Kidney (tissue), 14 donors: ENCODE data around the gene TMEM229B. TPM values are rescaled to one million over a fixed set of nuclear protein-coding genes. Genes with fewer than 3 reads are reported as not detected.

Experiments
- DNase-seq, 5 donors: peaks; one replicate each; pipeline ENCODE4 v3.0.0-alpha.2; 2013 to 2020
- FAIRE-seq: peaks from 2 replicates; lab custom pipeline; 2012; peaks lifted over from hg19 to GRCh38; lab: Jason Lieb, UNC
- H3K27ac ChIP-seq, 2 donors: one replicate each; pipeline ENCODE4 v1.7.0; 2013; ENCODE audit warnings: low read depth in 2 of 2, low read length in 2 of 2, inconsistent platforms in 1 of 2
- H3K27me3 ChIP-seq: one replicate; pipeline ENCODE4 v1.7.1; 2013; ENCODE audit warnings: low read length, inconsistent platforms; ENCODE audit not compliant: control insufficient read depth, insufficient read depth
- H3K36me3 ChIP-seq, 3 donors: one replicate each; pipeline versions ENCODE4 v1.7.0 to v1.7.1; 2013; ENCODE audit warnings: low read length in 3 of 3, control low read depth in 1 of 3, inconsistent platforms in 1 of 3; ENCODE audit not compliant: insufficient read depth in 3 of 3, control insufficient read depth in 2 of 3
- H3K4me1 ChIP-seq, 3 donors: one replicate each; pipeline versions ENCODE4 v1.7.0 to v1.7.1; 2013; ENCODE audit warnings: low read length in 3 of 3, inconsistent platforms in 1 of 3, low read depth in 1 of 3; ENCODE audit not compliant: control insufficient read depth in 2 of 3, insufficient read depth in 2 of 3
- H3K4me3 ChIP-seq, 3 donors: one replicate each; pipeline versions ENCODE4 v1.7.0 to v1.8.1; 2013; ENCODE audit warnings: low read length in 3 of 3, control low read depth in 1 of 3, inconsistent platforms in 1 of 3
- H3K9ac ChIP-seq, 3 donors: one replicate each; pipeline versions ENCODE4 v1.7.0 to v1.7.1; 2013; ENCODE audit warnings: low read length in 3 of 3, control low read depth in 1 of 3, inconsistent platforms in 1 of 3
- H3K9me3 ChIP-seq, 3 donors: one replicate each; pipeline versions ENCODE4 v1.7.0 to v1.7.1; 2013; ENCODE audit warnings: low read length in 3 of 3, control low read depth in 1 of 3, inconsistent platforms in 1 of 3; ENCODE audit not compliant: control insufficient read depth in 2 of 3, insufficient read depth in 1 of 3
- intact Hi-C: fragments of 100-400 bp; cut with DNase I; formaldehyde crosslinking; loops from one replicate; pipeline ENCODE4 v1.11.1; 2022
- polyA plus RNA-seq: library from polyadenylated mRNA; stranded (reverse); fragments of 350-450 nt; fragmentation: Illumina TruSeq; extraction: RNeasy Lipid Tissue Mini Kit (QIAGEN cat#74804); gene quantifications from one replicate; pipeline ENCODE4 v1.2.3, GENCODE V29; 2014; ENCODE audit warnings: low read depth, low replicate concordance; ENCODE audit not compliant: insufficient read depth
- total RNA-seq: library from RNA; stranded (reverse); fragmentation: NEBNext Ultra II Directional; extraction: Animal tissue kit (Norgen Biotek cat#: 25700); gene quantifications from one replicate; pipeline ENCODE4 v1.2.1, GENCODE V29; 2021
- TF ChIP-seq, protein P1 (sequence below): IDR thresholded peaks from 3 replicates; pipeline ENCODE4 v1.5.1; 2012; ENCODE audit warnings: mild to moderate bottlenecking, moderate library complexity, borderline replicate concordance; ENCODE audit not compliant: insufficient read depth; ENCODE audit errors: extremely low read depth
- donor health status: control.
- donor health status: control.
- donor health status: control.
- donor health status: control.
- donor health status: control.
- donor health status: DM: yes; HTN: yes; CAD: no.
- donor health status: Normal renal cell carcinoma (clear cell type).

Gene TMEM229B
- total and polyA plus RNA-seq, 2 donors from 2014 or later: 3.1 to 7.8 TPM

- Histone ChIP-seq H3K27me3 (no peaks in the 10 kb centered on the region), H3K36me3 (no peaks in the 10 kb centered on the region), H3K4me1 (peaks cover 0 to 7% (median 0%) of the 10 kb centered on the region in 3 donors), H3K27ac (no peak overlapping the region), H3K9ac (no peak overlapping the region), H3K4me3 (no peak overlapping the region), H3K9me3 (peaks cover 0 to 4% (median 0%) of the 10 kb centered on the region in 3 donors)
- FAIRE-seq (no peak), DNase-seq (peak in 1 of 5 donors; percentile 7)
- TF ChIP-seq, protein P1, sequence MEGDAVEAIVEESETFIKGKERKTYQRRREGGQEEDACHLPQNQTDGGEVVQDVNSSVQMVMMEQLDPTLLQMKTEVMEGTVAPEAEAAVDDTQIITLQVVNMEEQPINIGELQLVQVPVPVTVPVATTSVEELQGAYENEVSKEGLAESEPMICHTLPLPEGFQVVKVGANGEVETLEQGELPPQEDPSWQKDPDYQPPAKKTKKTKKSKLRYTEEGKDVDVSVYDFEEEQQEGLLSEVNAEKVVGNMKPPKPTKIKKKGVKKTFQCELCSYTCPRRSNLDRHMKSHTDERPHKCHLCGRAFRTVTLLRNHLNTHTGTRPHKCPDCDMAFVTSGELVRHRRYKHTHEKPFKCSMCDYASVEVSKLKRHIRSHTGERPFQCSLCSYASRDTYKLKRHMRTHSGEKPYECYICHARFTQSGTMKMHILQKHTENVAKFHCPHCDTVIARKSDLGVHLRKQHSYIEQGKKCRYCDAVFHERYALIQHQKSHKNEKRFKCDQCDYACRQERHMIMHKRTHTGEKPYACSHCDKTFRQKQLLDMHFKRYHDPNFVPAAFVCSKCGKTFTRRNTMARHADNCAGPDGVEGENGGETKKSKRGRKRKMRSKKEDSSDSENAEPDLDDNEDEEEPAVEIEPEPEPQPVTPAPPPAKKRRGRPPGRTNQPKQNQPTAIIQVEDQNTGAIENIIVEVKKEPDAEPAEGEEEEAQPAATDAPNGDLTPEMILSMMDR: no peak
- intact Hi-C loops: no loop called here
Observed at GRCh38 chr14:67490196-67490595, 1.7 kb upstream of the TMEM229B start.

GRCh38 chr14:67487332-67487731 is 1.2 kb downstream of the TMEM229B start:
- H3K9me3 ChIP-seq: no peaks in the 10 kb centered on the region
- no peak overlapping the region for H3K4me3 ChIP-seq
- intact Hi-C loops: no loop called here
- no peaks in the 10 kb centered on the region for H3K36me3 ChIP-seq
- no peaks in the 10 kb centered on the region for H3K27me3 ChIP-seq
- peaks cover 0 to 7% (median 0%) of the 10 kb centered on the region in 3 donors for H3K4me1 ChIP-seq
- H3K27ac ChIP-seq: no peak overlapping the region
- no peak for DNase-seq
- H3K9ac ChIP-seq: no peak overlapping the region
- TF ChIP-seq, protein P1: no peak
- FAIRE-seq: no peak

- H3K36me3 ChIP-seq: no peaks in the 10 kb centered on the region
- H3K9ac ChIP-seq: no peak overlapping the region
- FAIRE-seq (no peak), DNase-seq (peak in 1 of 5 donors; percentile 45)
- TF ChIP-seq, protein P1: no peak
- H3K9me3 ChIP-seq: no peaks in the 10 kb centered on the region
- no peaks in the 10 kb centered on the region for H3K27me3 ChIP-seq
- H3K27ac ChIP-seq: no peak overlapping the region
- no peak overlapping the region for H3K4me3 ChIP-seq
- intact Hi-C loops: no loop called here
- peaks cover 0 to 7% (median 0%) of the 10 kb centered on the region in 3 donors for H3K4me1 ChIP-seq
Observed at GRCh38 chr14:67486890-67487289, 1.6 kb downstream of the TMEM229B start.
